ENCODE data around the gene RORB. TPM values are rescaled to one million over a fixed set of nuclear protein-coding genes. Genes with fewer than 3 reads are reported as not detected.

Gene RORB
- total RNA-seq, 4 donors from 2014 or later: 0.25 to 0.72 (median 0.50) TPM

DNA sequence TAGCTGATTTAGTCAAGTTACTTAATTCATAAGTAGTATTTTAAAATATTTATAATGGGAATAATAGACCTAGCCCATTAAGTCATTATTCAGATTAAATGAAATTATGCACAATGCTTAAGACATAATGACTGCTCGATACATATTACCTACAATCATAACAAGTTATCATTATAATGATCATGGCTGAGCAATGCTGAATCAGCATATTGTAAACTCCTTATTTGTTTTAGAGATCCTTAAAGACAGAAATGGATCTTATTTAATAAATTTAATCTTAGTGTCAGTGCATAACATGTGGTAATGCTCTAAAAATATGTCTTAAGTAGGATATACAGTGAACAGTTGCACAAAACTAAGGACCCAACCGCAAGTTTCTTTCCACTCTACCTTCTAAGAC lies 221.6 kb downstream of the RORB start:
- no peak for DNase-seq (ENCODE audit: low spot score in 2 of 2)
- H3K36me3 ChIP-seq: no peaks in the 10 kb centered on the region
- H3K27me3 ChIP-seq: no peaks in the 10 kb centered on the region
- H3K27ac ChIP-seq: no peak overlapping the region
- no peaks in the 10 kb centered on the region for H3K4me1 ChIP-seq
- TF ChIP-seq, protein P1, sequence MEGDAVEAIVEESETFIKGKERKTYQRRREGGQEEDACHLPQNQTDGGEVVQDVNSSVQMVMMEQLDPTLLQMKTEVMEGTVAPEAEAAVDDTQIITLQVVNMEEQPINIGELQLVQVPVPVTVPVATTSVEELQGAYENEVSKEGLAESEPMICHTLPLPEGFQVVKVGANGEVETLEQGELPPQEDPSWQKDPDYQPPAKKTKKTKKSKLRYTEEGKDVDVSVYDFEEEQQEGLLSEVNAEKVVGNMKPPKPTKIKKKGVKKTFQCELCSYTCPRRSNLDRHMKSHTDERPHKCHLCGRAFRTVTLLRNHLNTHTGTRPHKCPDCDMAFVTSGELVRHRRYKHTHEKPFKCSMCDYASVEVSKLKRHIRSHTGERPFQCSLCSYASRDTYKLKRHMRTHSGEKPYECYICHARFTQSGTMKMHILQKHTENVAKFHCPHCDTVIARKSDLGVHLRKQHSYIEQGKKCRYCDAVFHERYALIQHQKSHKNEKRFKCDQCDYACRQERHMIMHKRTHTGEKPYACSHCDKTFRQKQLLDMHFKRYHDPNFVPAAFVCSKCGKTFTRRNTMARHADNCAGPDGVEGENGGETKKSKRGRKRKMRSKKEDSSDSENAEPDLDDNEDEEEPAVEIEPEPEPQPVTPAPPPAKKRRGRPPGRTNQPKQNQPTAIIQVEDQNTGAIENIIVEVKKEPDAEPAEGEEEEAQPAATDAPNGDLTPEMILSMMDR (IDR thresholded peaks at IDR 0.05): no peak
- TF ChIP-seq POLR2AphosphoS5 (IDR thresholded peaks at IDR 0.05): no peak
- no peak for TF ChIP-seq EP300 (IDR thresholded peaks at IDR 0.05)
- no peak for TF ChIP-seq POLR2A (IDR thresholded peaks at IDR 0.05)
- no peaks in the 10 kb centered on the region for H3K9me3 ChIP-seq
- no peak overlapping the region for H3K4me3 ChIP-seq
- 94% methylated on average over 2 of the region's 2 CpGs for WGBS

DNA sequence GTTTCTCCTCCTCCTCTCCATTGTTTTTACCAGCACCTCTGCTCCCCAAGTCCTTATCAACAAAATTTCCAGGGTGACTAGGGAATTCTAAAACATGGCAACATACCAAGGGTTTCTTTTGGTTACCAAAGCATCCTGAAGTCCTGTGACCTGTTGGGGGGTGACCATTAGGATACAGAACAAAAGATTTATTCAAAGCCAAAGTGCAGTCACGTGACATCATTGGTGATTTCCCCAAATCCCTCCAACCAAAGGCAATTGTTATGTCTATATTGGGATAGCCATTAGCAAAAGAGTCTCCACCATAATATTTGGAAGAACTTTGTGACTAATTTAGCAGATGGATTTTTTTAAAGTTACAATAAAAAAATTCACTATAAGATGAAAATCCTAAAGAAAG lies 222.2 kb downstream of the RORB start:
- Histone ChIP-seq H3K4me3 (no peak overlapping the region), H3K9me3 (no peaks in the 10 kb centered on the region), H3K27me3 (no peaks in the 10 kb centered on the region), H3K27ac (no peak overlapping the region), H3K4me1 (no peaks in the 10 kb centered on the region), H3K36me3 (no peaks in the 10 kb centered on the region)
- 88% methylated on average over 1 of the region's 1 CpG for WGBS
- DNase-seq (ENCODE audit: low spot score in 2 of 2): no peak
- no peak for TF ChIP-seq POLR2AphosphoS5 (IDR thresholded peaks at IDR 0.05)
- TF ChIP-seq, protein P1 (IDR thresholded peaks at IDR 0.05): no peak
- TF ChIP-seq EP300 (IDR thresholded peaks at IDR 0.05): no peak
- no peak for TF ChIP-seq POLR2A (IDR thresholded peaks at IDR 0.05)

DNA sequence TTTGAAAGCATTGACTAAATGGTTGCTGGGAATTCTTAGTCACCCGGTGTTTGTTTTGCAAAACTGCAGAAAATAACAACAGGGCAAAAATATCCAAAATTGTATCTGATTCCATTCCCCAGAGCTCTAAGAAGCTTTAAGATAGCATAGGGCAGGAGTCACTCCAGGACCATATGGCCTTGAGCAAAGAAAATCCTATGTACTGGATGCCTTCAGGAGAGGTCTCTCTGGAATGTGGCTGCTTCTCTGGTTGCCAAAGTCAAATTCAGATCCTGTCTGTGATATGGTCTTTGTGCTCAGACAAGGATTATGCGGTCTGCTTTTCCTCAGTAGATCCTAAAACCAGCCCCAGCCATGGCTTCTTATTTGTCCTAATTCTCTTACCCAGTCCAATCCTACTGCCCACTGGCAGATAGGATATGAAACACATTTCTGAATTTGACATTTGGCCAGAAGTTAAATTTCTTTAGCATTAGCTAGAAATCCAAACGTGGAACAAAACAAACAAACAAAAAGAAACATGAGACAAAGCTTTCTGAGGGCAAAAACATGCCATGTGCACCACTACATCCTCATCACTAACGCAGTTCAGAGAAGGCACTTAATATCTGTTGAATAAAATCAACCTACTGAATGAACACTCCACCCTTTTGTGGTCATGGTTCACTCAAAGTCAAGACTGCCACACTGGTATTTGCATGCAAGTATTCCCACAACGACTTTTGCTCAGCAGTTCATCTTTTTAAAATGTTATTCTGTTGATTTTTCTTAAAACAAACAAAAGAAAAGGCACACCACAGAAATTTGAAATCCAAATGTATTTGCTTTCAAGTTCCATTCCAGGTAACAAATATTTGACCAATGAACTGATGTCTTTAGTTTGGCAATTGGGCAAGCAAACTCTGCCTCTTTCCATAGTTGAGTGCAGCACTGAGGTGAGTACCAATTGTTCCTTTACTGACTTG lies 224.8 kb downstream of the RORB start:
- H3K27me3 ChIP-seq: no peaks in the 10 kb centered on the region
- H3K27ac ChIP-seq: no peak overlapping the region
- H3K9me3 ChIP-seq: no peaks in the 10 kb centered on the region
- H3K36me3 ChIP-seq: no peaks in the 10 kb centered on the region
- H3K4me3 ChIP-seq: no peak overlapping the region
- no peaks in the 10 kb centered on the region for H3K4me1 ChIP-seq
- no peak for DNase-seq (ENCODE audit: low spot score in 2 of 2)
- WGBS: 58% methylated on average over 5 of the region's 5 CpGs
- TF ChIP-seq POLR2AphosphoS5 (IDR thresholded peaks at IDR 0.05): no peak
- TF ChIP-seq EP300 (IDR thresholded peaks at IDR 0.05): no peak
- no peak for TF ChIP-seq POLR2A (IDR thresholded peaks at IDR 0.05)
- TF ChIP-seq, protein P1 (IDR thresholded peaks at IDR 0.05): no peak

DNA sequence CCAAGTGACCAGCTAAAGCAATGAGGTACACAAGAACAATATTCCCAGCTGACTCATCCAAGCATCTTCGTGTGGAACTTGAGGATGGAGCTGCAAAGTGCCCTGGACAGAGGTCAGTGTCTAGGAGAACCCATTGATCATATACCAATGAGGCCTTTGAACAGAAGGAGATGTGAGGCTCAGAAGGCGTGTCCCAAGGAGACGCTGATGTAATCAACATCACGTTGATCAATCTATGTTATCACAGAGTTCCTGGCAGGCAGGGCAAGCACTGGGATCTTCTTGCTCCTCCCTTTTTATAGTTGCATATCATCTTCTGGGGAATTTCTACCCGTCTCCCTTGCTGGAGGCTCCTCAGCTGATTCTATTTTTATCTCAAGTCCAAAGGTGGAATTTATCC lies 227.2 kb downstream of the RORB start:
- Histone ChIP-seq H3K9me3 (no peaks in the 10 kb centered on the region), H3K27me3 (no peaks in the 10 kb centered on the region), H3K4me3 (no peak overlapping the region), H3K4me1 (peaks cover 2% of the 10 kb centered on the region), H3K27ac (no peak overlapping the region), H3K36me3 (no peaks in the 10 kb centered on the region)
- 57% methylated on average over 5 of the region's 5 CpGs for WGBS
- TF ChIP-seq, protein P1 (IDR thresholded peaks at IDR 0.05): no peak
- TF ChIP-seq EP300 (IDR thresholded peaks at IDR 0.05) (no peak), POLR2A (IDR thresholded peaks at IDR 0.05) (no peak), POLR2AphosphoS5 (IDR thresholded peaks at IDR 0.05) (no peak)
- DNase-seq (ENCODE audit: low spot score in 2 of 2): no peak

DNA sequence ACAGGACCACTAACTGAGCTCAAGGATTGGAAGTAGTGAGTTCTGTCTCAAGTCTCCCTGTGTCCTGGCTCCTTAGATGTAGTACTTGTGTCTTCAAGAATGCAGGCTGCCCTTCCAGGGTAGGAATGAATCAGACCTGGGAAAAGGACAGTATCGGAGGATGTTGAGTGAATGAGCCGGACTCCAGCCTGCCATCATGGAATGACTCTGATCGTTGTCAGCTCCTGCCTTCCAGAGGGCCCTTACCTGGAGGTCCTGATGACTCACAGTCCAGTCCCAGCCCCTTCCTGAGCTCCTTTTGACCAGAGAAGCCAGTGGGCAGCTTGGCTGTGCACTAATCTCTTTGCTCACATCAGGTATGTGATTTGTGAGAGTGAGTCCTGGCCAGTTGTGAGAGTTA lies 229.4 kb downstream of the RORB start:
- Histone ChIP-seq H3K36me3 (no peaks in the 10 kb centered on the region), H3K27me3 (no peaks in the 10 kb centered on the region), H3K4me3 (no peak overlapping the region), H3K27ac (no peak overlapping the region), H3K9me3 (no peaks in the 10 kb centered on the region), H3K4me1 (peaks cover 4% of the 10 kb centered on the region)
- DNase-seq (ENCODE audit: low spot score in 2 of 2): no peak
- TF ChIP-seq EP300 (IDR thresholded peaks at IDR 0.05) (no peak), POLR2AphosphoS5 (IDR thresholded peaks at IDR 0.05) (no peak), POLR2A (IDR thresholded peaks at IDR 0.05) (no peak)
- TF ChIP-seq, protein P1 (IDR thresholded peaks at IDR 0.05): no peak
- 98% methylated on average over 3 of the region's 3 CpGs for WGBS

All from suprapubic skin (tissue), 4 donors.